ENCODE data around the gene CFD. TPM values are rescaled to one million over a fixed set of nuclear protein-coding genes. Genes with fewer than 3 reads are reported as not detected.

The CFD gene
- polyA plus RNA-seq, 1 donor (not counting 4 experiments of a cell fraction or from before 2014, with no cell fraction given) = 0.47 TPM

- H3K4me3 ChIP-seq (ENCODE audit: control insufficient read depth in 2 of 3, extremely low read depth in 1 of 3, insufficient read depth in 2 of 3, low read depth in 1 of 3, low read length in 3 of 3) = no peak overlapping the region
- H3K27me3 ChIP-seq (ENCODE audit: control insufficient read depth, extremely low read depth, insufficient read depth, low read length) = no peaks in the 10 kb centered on the region
- TF ChIP-seq CTCF (optimal IDR thresholded peaks at IDR 0.05 in 1 of 3, IDR thresholded peaks at IDR 0.05 in 1 of 3, conservative IDR thresholded peaks at IDR 0.05 in 1 of 3; ENCODE audit: extremely low read depth in 1 of 3, insufficient read depth in 2 of 3, low read length in 3 of 3) (no peak), EZH2 (IDR thresholded peaks at IDR 0.05; ENCODE audit: low read length) (no peak)
- H3K27ac ChIP-seq (ENCODE audit: control insufficient read depth, insufficient read depth, low read length) = no peak overlapping the region
- H3K79me2 ChIP-seq (ENCODE audit: control insufficient read depth, insufficient read depth, low read length) = peaks cover 19% of the 10 kb centered on the region
- dilution Hi-C loops (cut with MboI; ENCODE audit: extremely low pct_ligation_motif_present, low sequenced_read_pairs) = no loop called here
- H3K9ac ChIP-seq (ENCODE audit: control insufficient read depth, extremely low read depth, insufficient read depth, low read length) = no peak overlapping the region
- H3K9me1 ChIP-seq (ENCODE audit: control insufficient read depth, extremely low read depth, insufficient read depth, low read length) = no peaks in the 10 kb centered on the region
- no peak overlapping the region for H2AFZ ChIP-seq (ENCODE audit: control insufficient read depth, low read length)
- FAIRE-seq (no peak), DNase-seq (ENCODE audit: low read depth, low spot score) (no peak)
- H3K36me3 ChIP-seq (ENCODE audit: control insufficient read depth in 2 of 2, extremely low read depth in 1 of 2, insufficient read depth in 2 of 2, low read length in 2 of 2) = peaks cover 18 to 25% of the 10 kb centered on the region in 2 experiments
- peaks cover 26% of the 10 kb centered on the region for H4K20me1 ChIP-seq (ENCODE audit: control insufficient read depth, extremely low read depth, insufficient read depth, low read length)
- no peaks in the 10 kb centered on the region for H3K9me3 ChIP-seq (ENCODE audit: control insufficient read depth, low read depth, low read length)
- no peaks in the 10 kb centered on the region for H3K4me1 ChIP-seq (ENCODE audit: control insufficient read depth, extremely low read depth, insufficient read depth, low read length)
- H3K4me2 ChIP-seq (ENCODE audit: control insufficient read depth, extremely low read depth, insufficient read depth, low read depth, low read length) = no peak overlapping the region
These were observed 47.3 kb upstream of the CFD start for GRCh38 chr19:812049-812746.

- dilution Hi-C loops (cut with MboI; ENCODE audit: extremely low pct_ligation_motif_present, low sequenced_read_pairs) = no loop called here
- H3K36me3 ChIP-seq (ENCODE audit: control insufficient read depth in 2 of 2, extremely low read depth in 1 of 2, insufficient read depth in 2 of 2, low read length in 2 of 2) = peaks cover 16 to 19% of the 10 kb centered on the region in 2 experiments
- FAIRE-seq = no peak
These were observed 46.7 kb upstream of the CFD start for GRCh38 chr19:812747-813218.

More at GRCh38 chr19:812747-813218, 46.7 kb upstream of the CFD start:
- Histone ChIP-seq H3K4me1 (ENCODE audit: control insufficient read depth, extremely low read depth, insufficient read depth, low read length) (no peaks in the 10 kb centered on the region), H2AFZ (ENCODE audit: control insufficient read depth, low read length) (no peak overlapping the region), H3K27ac (ENCODE audit: control insufficient read depth, insufficient read depth, low read length) (no peak overlapping the region), H3K79me2 (ENCODE audit: control insufficient read depth, insufficient read depth, low read length) (peaks cover 13% of the 10 kb centered on the region), H3K9me1 (ENCODE audit: control insufficient read depth, extremely low read depth, insufficient read depth, low read length) (no peaks in the 10 kb centered on the region), H3K27me3 (ENCODE audit: control insufficient read depth, extremely low read depth, insufficient read depth, low read length) (no peaks in the 10 kb centered on the region), H3K4me2 (ENCODE audit: control insufficient read depth, extremely low read depth, insufficient read depth, low read depth, low read length) (no peak overlapping the region), H3K9ac (ENCODE audit: control insufficient read depth, extremely low read depth, insufficient read depth, low read length) (no peak overlapping the region), H4K20me1 (ENCODE audit: control insufficient read depth, extremely low read depth, insufficient read depth, low read length) (peaks cover 20% of the 10 kb centered on the region), H3K4me3 (ENCODE audit: control insufficient read depth in 2 of 3, extremely low read depth in 1 of 3, insufficient read depth in 2 of 3, low read depth in 1 of 3, low read length in 3 of 3) (no peak overlapping the region), H3K9me3 (ENCODE audit: control insufficient read depth, low read depth, low read length) (no peaks in the 10 kb centered on the region)
- TF ChIP-seq CTCF (optimal IDR thresholded peaks at IDR 0.05 in 1 of 3, IDR thresholded peaks at IDR 0.05 in 1 of 3, conservative IDR thresholded peaks at IDR 0.05 in 1 of 3; ENCODE audit: extremely low read depth in 1 of 3, insufficient read depth in 2 of 3, low read length in 3 of 3) (no peak), EZH2 (IDR thresholded peaks at IDR 0.05; ENCODE audit: low read length) (no peak)
- no peak for DNase-seq (ENCODE audit: low read depth, low spot score)
